GM12878 (cell line): ENCODE measurements around the gene GRHL1. TPM values are rescaled to one million over a fixed set of nuclear protein-coding genes. Genes with fewer than 3 reads are reported as not detected.
A peak's percentile ranks its signal among the peaks of the same experiment; 100 is the strongest.

Source experiments
- ATAC-seq: fragments of 200-7000 bp; cut with Tn5 transposase; 3 replicates; pipeline ENCODE4 v1.9.1; 2020; ENCODE audit warnings: mild to moderate bottlenecking, moderate library complexity
- BruUV-seq: library from RNA; stranded (reverse); fragments of 400-500 nt; replicated peaks from 2 replicates; lab custom pipeline; 2021; lab: Mats Ljungman, UMichigan
- CTCF ChIA-PET: fragments of 300-600 bp; sonication (Branson Sonifier 250); formaldehyde crosslinking; extraction: SDS; loops from one replicate; lab custom pipeline; 2021; ENCODE audit warnings: inconsistent platforms; lab: Yijun Ruan, JAX
- POLR2A ChIA-PET: fragments of 350-600 bp; formaldehyde crosslinking; extraction: SDS; loops from one replicate; lab custom pipeline; 2021; ENCODE audit warnings: inconsistent platforms; lab: Charles Lee
- RAD21 ChIA-PET: fragments of 300-600 bp; sonication (Branson Sonifier 250); formaldehyde crosslinking; loops from one replicate; lab custom pipeline; 2023; ENCODE audit warnings: antibody characterized with exemption; ENCODE audit not compliant: unreplicated experiment; lab: Charles Lee
- SMC1A ChIA-PET: fragments of 300-600 bp; sonication (Branson Sonifier 250); formaldehyde crosslinking; loops from one replicate; lab custom pipeline; 2023; ENCODE audit not compliant: unreplicated experiment, uncharacterized antibody; lab: Charles Lee
- DNase-seq: peaks from one replicate; pipeline ENCODE4 v3.0.0-alpha.2; 2011; ENCODE audit warnings: low read depth, low spot score
- FAIRE-seq: peaks from 3 replicates; lab custom pipeline; 2011; peaks lifted over from hg19 to GRCh38; lab: Jason Lieb, UNC
- H2AFZ ChIP-seq: 2 replicates; pipeline ENCODE4 v1.6.0; 2011; ENCODE audit warnings: low read depth, low read length, control low read depth; ENCODE audit not compliant: control insufficient read depth
- H3K27ac ChIP-seq: 2 replicates; pipeline ENCODE4 v1.5.1; 2011; ENCODE audit warnings: control low read depth; ENCODE audit not compliant: control insufficient read depth, insufficient read depth
- H3K27me3 ChIP-seq, 2 experiments: replicated peaks in 1 of 2; 2 replicates each; pipeline versions ENCODE4 v1.6.0 to v1.6.1; 2011; ENCODE audit warnings: low read length in 1 of 2; ENCODE audit not compliant: control insufficient read depth in 2 of 2, insufficient read depth in 2 of 2
- H3K36me3 ChIP-seq, 2 experiments: 2 replicates each; pipeline ENCODE4 v1.5.1; 2011; ENCODE audit warnings: low read length in 1 of 2; ENCODE audit not compliant: control insufficient read depth in 2 of 2, insufficient read depth in 2 of 2
- H3K4me1 ChIP-seq: 2 replicates; pipeline ENCODE4 v1.6.1; 2011; ENCODE audit warnings: mild to moderate bottlenecking, low read length, moderate library complexity, mixed read lengths; ENCODE audit not compliant: control insufficient read depth, insufficient read depth
- H3K4me2 ChIP-seq: 2 replicates; pipeline ENCODE4 v1.6.0; 2011; ENCODE audit warnings: control low read depth; ENCODE audit not compliant: control insufficient read depth, insufficient read depth
- H3K4me3 ChIP-seq: fragments of 200-600 bp; sonication (generic); 2 replicates; pipeline ENCODE4 v1.5.1; 2016
- H3K79me2 ChIP-seq: 2 replicates; pipeline ENCODE4 v1.6.0; 2011; ENCODE audit warnings: low read length; ENCODE audit not compliant: control insufficient read depth, insufficient read depth
- H3K9ac ChIP-seq: 2 replicates; pipeline ENCODE4 v1.8.0; 2011; ENCODE audit warnings: low read length, control low read depth, mixed read lengths; ENCODE audit not compliant: control insufficient read depth, insufficient read depth
- H3K9me3 ChIP-seq: replicated peaks from 3 replicates; pipeline ENCODE4 v1.5.1; 2011; ENCODE audit warnings: mild to moderate bottlenecking, low read length; ENCODE audit not compliant: control insufficient read depth, insufficient read depth
- H4K20me1 ChIP-seq: 2 replicates; pipeline ENCODE4 v1.6.0; 2011; ENCODE audit not compliant: control insufficient read depth, insufficient read depth
- BCL11A ChIP-seq: IDR thresholded peaks from 2 replicates; pipeline ENCODE4 v1.6.1; 2011; ENCODE audit warnings: low read depth, low read length
- GATAD2B ChIP-seq: fragments of 450-650 bp; conservative IDR thresholded peaks from 2 replicates; pipeline ENCODE4 v1.6.1; 2017; ENCODE audit warnings: low read depth, mild to moderate bottlenecking, moderate library complexity
- IKZF1 ChIP-seq: fragments of 450-650 bp; conservative IDR thresholded peaks from 2 replicates; pipeline ENCODE4 v1.6.1; 2017; ENCODE audit warnings: antibody characterized with exemption, mild to moderate bottlenecking
- IKZF2 ChIP-seq, 2 experiments: fragments of 450-650 bp; IDR thresholded peaks; 2 replicates each; pipeline ENCODE4 v1.6.1; 2017; ENCODE audit warnings: mild to moderate bottlenecking in 2 of 2, moderate library complexity in 2 of 2
- SMC3 ChIP-seq: IDR thresholded peaks from 2 replicates; pipeline ENCODE4 v1.6.1; 2011; ENCODE audit warnings: low read length, improper control_type of control experiment, borderline replicate concordance
- SPI1 ChIP-seq: IDR thresholded peaks from 2 replicates; pipeline ENCODE4 v1.6.1; 2011; ENCODE audit warnings: low read depth, mild to moderate bottlenecking, low read length, moderate library complexity, borderline replicate concordance; ENCODE audit not compliant: insufficient read depth
- TCF12 ChIP-seq: IDR thresholded peaks from 2 replicates; pipeline ENCODE4 v1.6.1; 2011; ENCODE audit warnings: low read depth, mild to moderate bottlenecking, low read length
- WGBS: methylation state at CpG from one replicate; pipeline ENCODE4 v1.1.6; 2016; ENCODE audit warnings: low lambda C conversion rate; ENCODE audit not compliant: insufficient replicate concordance, insufficient coverage; ENCODE audit errors: missing lambda C conversion rate; 5-methylcytosine and 5-hydroxymethylcytosine counted together
- in situ Hi-C: fragments of 300-500 bp; cut with MboI; formaldehyde crosslinking; loops from 9 replicates; pipeline ENCODE4 v1.14.3; 2018; ENCODE audit warnings: mixed read lengths
- intact Hi-C: fragments of 100-400 bp; cut with micrococcal nuclease; formaldehyde crosslinking; loops from one replicate; pipeline ENCODE4 v1.14.2; 2022; ENCODE audit not compliant: unreplicated experiment
- polyA plus RNA-seq, 11 experiments: library from polyadenylated mRNA; depleted of rRNA in 4 of 11; unstranded in 6 of 11; stranded (reverse) in 5 of 11; fragments of >200 nt; fragmentation: Nextera tagmentation in 4 of 11; fragmentation: Illumina TruSeq in 1 of 11; extraction: Ambion mirVana in 4 of 11; extraction: Trizol in 1 of 11; gene quantifications; 1 replicate in 1 of 11; 2 replicates in 10 of 11; pipeline versions ENCODE4 v1.2.1 to v1.2.3, GENCODE V29; 2011 to 2016; ENCODE audit warnings: inconsistent platforms in 2 of 11, missing spikeins in 2 of 11, low read depth in 1 of 11
- total RNA-seq, 4 experiments: library from RNA; depleted of rRNA in 3 of 4; stranded (reverse); fragments of >200 nt in 3 of 4; fragmentation: Illumina TruSeq in 1 of 4; extraction: Trizol in 1 of 4; gene quantifications; 2 replicates each; pipeline versions ENCODE4 v1.2.1 to v1.2.3, GENCODE V29; 2013 to 2021
- TF ChIP-seq, protein P1 (sequence below), 3 experiments: IDR thresholded peaks in 2 of 3; conservative IDR thresholded peaks in 1 of 3; 2 replicates each; pipeline ENCODE4 v1.5.1; 2011; ENCODE audit warnings: low read depth in 3 of 3, low read length in 3 of 3, mild to moderate bottlenecking in 3 of 3, control low read depth in 2 of 3, moderate library complexity in 2 of 3, inconsistent platforms in 1 of 3, mixed read lengths in 1 of 3; ENCODE audit not compliant: control insufficient read depth in 2 of 3, insufficient read depth in 1 of 3; ENCODE audit errors: extremely low read depth in 1 of 3

The GRHL1 gene
- total and polyA plus RNA-seq, 10 of the 15 experiments (the other 5 are each of a cell fraction or from before 2014, with no cell fraction given), result 0.09 to 0.81 (median 0.28) TPM; not detected in 1

DNA sequence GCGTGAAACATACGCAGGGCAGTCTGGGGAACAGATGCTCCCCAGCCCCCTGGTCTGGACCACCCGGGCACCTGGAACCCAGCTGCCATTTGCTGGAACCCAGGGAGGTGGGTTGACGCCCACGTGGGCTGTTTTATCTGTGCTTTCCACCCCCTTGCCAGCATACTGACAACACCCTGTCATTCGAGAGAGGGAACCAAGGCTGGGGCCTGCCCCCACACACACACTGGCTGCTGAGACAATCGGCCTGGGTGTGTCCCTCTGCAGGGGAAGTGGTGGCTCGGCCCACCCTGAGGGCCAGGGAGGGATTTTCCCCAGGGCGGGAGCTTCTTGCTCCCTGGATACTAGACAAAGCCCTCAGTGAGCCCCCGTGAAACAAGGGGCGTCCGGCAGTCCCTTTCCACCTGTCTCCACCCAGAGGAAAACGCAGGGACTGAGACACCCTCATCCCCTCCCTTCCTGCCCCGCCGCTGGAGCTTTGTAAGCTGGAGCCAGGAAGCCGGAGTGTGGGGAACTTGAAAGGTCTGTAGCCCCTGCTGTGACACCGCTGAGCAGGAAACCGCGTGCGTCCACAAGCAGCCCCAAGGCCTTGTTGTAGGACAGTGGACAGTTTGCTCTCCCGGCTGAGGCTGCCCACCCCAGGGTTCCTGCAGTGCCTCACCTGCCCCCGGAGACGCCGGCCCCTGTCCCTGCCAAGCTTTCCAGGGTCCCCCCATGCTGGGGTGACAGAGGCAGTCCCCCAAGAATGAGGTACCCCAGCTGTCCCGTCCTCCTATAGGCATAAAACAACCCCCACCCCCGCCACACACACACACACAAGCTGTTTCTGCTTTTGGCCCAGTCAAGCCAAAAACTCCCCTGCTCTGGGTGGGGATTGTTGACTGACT is 77.7 kb downstream of the GRHL1 start:
- ChIA-PET POLR2A (interaction anchor here (0.5 to 0.6 kb wide), 2 partner anchors 34 to 61 kb away, joined by 4 to 8 read pairs; no protein-coding TSS in a partner anchor), RAD21 (interaction anchor here (0.6 to 2.6 kb wide), 8 partner anchors 18 to 631 kb away, joined by 3 to 15 read pairs (median 4); no protein-coding TSS in a partner anchor), SMC1A (interaction anchor here (0.8 to 2.6 kb wide), 5 partner anchors 17 to 230 kb away, joined by 3 to 19 read pairs (median 3); no protein-coding TSS in a partner anchor), CTCF (interaction anchor here (0.6 to 6.4 kb wide), 11 partner anchors 9 to 405 kb away, joined by 3 to 34 read pairs (median 4); no protein-coding TSS in a partner anchor)
- intact Hi-C loops (no loop called here), in situ Hi-C loops (no loop called here)
- Histone ChIP-seq H3K79me2 (no peaks in the 10 kb centered on the region), H3K36me3 (no peaks in the 10 kb centered on the region), H2AFZ (peak overlapping the region; percentile 63), H3K4me1 (peaks cover 11% of the 10 kb centered on the region), H3K27ac (no peak overlapping the region), H3K9ac (no peak overlapping the region), H3K4me3 (no peak overlapping the region), H4K20me1 (no peaks in the 10 kb centered on the region), H3K4me2 (peak overlapping the region; percentile 55; the same call in 1 of the 2 replicates), H3K27me3 (no peaks in the 10 kb centered on the region), H3K9me3 (no peaks in the 10 kb centered on the region)
- DNase-seq, result no peak
- no TSS peak for BruUV-seq
- TF ChIP-seq IKZF2 (IDR thresholded peaks at IDR 0.05), result peak in 1 of 2 experiments; percentile 19; a peak in 1 of 4 replicates
- TF ChIP-seq GATAD2B, result peak; percentile 15; the same call in 1 of the 2 replicates
- TF ChIP-seq IKZF1, result peak; percentile 50
- TF ChIP-seq SPI1, result peak; percentile 73; the same call in 1 of the 2 replicates
- TF ChIP-seq, protein P1, sequence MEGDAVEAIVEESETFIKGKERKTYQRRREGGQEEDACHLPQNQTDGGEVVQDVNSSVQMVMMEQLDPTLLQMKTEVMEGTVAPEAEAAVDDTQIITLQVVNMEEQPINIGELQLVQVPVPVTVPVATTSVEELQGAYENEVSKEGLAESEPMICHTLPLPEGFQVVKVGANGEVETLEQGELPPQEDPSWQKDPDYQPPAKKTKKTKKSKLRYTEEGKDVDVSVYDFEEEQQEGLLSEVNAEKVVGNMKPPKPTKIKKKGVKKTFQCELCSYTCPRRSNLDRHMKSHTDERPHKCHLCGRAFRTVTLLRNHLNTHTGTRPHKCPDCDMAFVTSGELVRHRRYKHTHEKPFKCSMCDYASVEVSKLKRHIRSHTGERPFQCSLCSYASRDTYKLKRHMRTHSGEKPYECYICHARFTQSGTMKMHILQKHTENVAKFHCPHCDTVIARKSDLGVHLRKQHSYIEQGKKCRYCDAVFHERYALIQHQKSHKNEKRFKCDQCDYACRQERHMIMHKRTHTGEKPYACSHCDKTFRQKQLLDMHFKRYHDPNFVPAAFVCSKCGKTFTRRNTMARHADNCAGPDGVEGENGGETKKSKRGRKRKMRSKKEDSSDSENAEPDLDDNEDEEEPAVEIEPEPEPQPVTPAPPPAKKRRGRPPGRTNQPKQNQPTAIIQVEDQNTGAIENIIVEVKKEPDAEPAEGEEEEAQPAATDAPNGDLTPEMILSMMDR (IDR thresholded peaks at IDR 0.05 in 2 of 3, conservative IDR thresholded peaks at IDR 0.05 in 1 of 3; ENCODE audit: control insufficient read depth in 2 of 3, extremely low read depth in 1 of 3, insufficient read depth in 1 of 3, low read depth in 3 of 3, low read length in 3 of 3), result 0 out of 6 replicates have a peak, but pooled peaks of 1 of the 3 experiments have one; percentile 3
- TF ChIP-seq SMC3, result no peak
- no peak for TF ChIP-seq TCF12
- no peak for TF ChIP-seq BCL11A
- 16% methylated on average over 22 of the region's 26 CpGs for WGBS
- FAIRE-seq, result no peak
- peak; percentile 89 for ATAC-seq
